OCI-LY7 (cell line): ENCODE data around the gene EMC8. TPM values are rescaled to one million over a fixed set of nuclear protein-coding genes. Genes with fewer than 3 reads are reported as not detected.

ENCODE experiments used
- BruUV-seq: library from RNA; stranded (reverse); fragments of 400-500 nt; replicated peaks from 2 replicates; lab custom pipeline; 2021; lab: Mats Ljungman, UMichigan
- CTCF ChIA-PET: fragments of 300-600 bp; sonication (Branson Sonifier 250); formaldehyde crosslinking; loops from one replicate; lab custom pipeline; 2022; ENCODE audit warnings: antibody characterized with exemption; ENCODE audit not compliant: unreplicated experiment; lab: Charles Lee
- POLR2A ChIA-PET: fragments of 300-600 bp; sonication (Branson Sonifier 250); formaldehyde crosslinking; loops from one replicate; lab custom pipeline; 2022; ENCODE audit warnings: antibody characterized with exemption; lab: Charles Lee
- DNase-seq: peaks from one replicate; pipeline ENCODE4 v3.0.0-alpha.2; 2015; ENCODE audit warnings: low spot score
- H2AFZ ChIP-seq: fragments of 200-600 bp; sonication (generic), shearing (Covaris generic); 2 replicates; pipeline ENCODE4 v1.6.1; 2014; ENCODE audit warnings: mild to moderate bottlenecking, antibody characterized with exemption, low read length, moderate library complexity
- H3K27ac ChIP-seq: fragments of 200-600 bp; sonication (generic); 2 replicates; pipeline ENCODE4 v1.5.1; 2014; ENCODE audit warnings: mixed run types, low read depth, mild to moderate bottlenecking, moderate library complexity, low read length, inconsistent platforms; ENCODE audit not compliant: poor library complexity, severe bottlenecking
- H3K36me3 ChIP-seq: fragments of 200-600 bp; sonication (generic); 2 replicates; pipeline ENCODE4 v1.6.1; 2014; ENCODE audit warnings: mild to moderate bottlenecking, antibody characterized with exemption, low read length, moderate library complexity, mixed read lengths; ENCODE audit not compliant: insufficient read depth
- H3K4me1 ChIP-seq: fragments of 200-600 bp; sonication (generic); 2 replicates; pipeline ENCODE4 v1.5.1; 2014; ENCODE audit warnings: mild to moderate bottlenecking, low read length; ENCODE audit not compliant: insufficient read depth, poor library complexity, severe bottlenecking
- H3K4me2 ChIP-seq: fragments of 200-600 bp; sonication (generic); 2 replicates; pipeline ENCODE4 v1.6.1; 2014; ENCODE audit warnings: mild to moderate bottlenecking, low read length
- H3K4me3 ChIP-seq: fragments of 200-600 bp; sonication (generic); 2 replicates; pipeline ENCODE4 v1.5.1; 2014; ENCODE audit warnings: mild to moderate bottlenecking, low read depth, low read length; ENCODE audit not compliant: poor library complexity, severe bottlenecking
- H3K79me2 ChIP-seq: fragments of 200-600 bp; sonication (generic); 2 replicates; pipeline ENCODE4 v1.6.1; 2016; ENCODE audit warnings: low read depth, mild to moderate bottlenecking, low read length, moderate library complexity, mixed read lengths; ENCODE audit not compliant: insufficient read depth
- H3K9me2 ChIP-seq: fragments of 200-600 bp; sonication (generic); 2 replicates; pipeline ENCODE4 v1.6.1; 2016; ENCODE audit warnings: mild to moderate bottlenecking, low read length, mixed read lengths; ENCODE audit not compliant: insufficient read depth
- H3K9me3 ChIP-seq: fragments of 200-600 bp; sonication (generic); 2 replicates; pipeline ENCODE4 v1.6.1; 2014; ENCODE audit warnings: mild to moderate bottlenecking, mixed run types, low read length, mixed read lengths
- H4K20me1 ChIP-seq: fragments of 200-600 bp; sonication (generic); 2 replicates; pipeline ENCODE4 v1.6.1; 2014; ENCODE audit warnings: mild to moderate bottlenecking, antibody characterized with exemption, low read length, moderate library complexity, mixed read lengths; ENCODE audit not compliant: insufficient read depth
- EZH2phosphoT487 ChIP-seq: fragments of 200-600 bp; sonication (generic); IDR thresholded peaks from 2 replicates; pipeline ENCODE4 v1.6.1; 2018; ENCODE audit warnings: low read depth, borderline replicate concordance, mild to moderate bottlenecking, mixed run types, antibody characterized with exemption, low read length, moderate library complexity, mixed read lengths
- intact Hi-C: fragments of 100-400 bp; cut with micrococcal nuclease; formaldehyde crosslinking; loops from one replicate; pipeline ENCODE4 v1.10.0; 2022; ENCODE audit not compliant: unreplicated experiment
- total RNA-seq, 2 experiments: library from RNA; depleted of rRNA in 1 of 2; stranded (reverse); fragments of >200 nt in 1 of 2; shearing (Covaris generic) in 1 of 2; gene quantifications; 2 replicates each; pipeline ENCODE4 v1.2.3, GENCODE V29; 2014 to 2022
- TF ChIP-seq, protein P1 (sequence below): fragments of 200-600 bp; sonication (generic); conservative IDR thresholded peaks from 2 replicates; pipeline ENCODE4 v1.5.1; 2014; ENCODE audit warnings: mild to moderate bottlenecking, antibody characterized with exemption, low read length, moderate library complexity, mixed read lengths

EMC8 gene
- total RNA-seq, 2 experiments from 2014 or later = 47.5 to 54.0 TPM

DNA sequence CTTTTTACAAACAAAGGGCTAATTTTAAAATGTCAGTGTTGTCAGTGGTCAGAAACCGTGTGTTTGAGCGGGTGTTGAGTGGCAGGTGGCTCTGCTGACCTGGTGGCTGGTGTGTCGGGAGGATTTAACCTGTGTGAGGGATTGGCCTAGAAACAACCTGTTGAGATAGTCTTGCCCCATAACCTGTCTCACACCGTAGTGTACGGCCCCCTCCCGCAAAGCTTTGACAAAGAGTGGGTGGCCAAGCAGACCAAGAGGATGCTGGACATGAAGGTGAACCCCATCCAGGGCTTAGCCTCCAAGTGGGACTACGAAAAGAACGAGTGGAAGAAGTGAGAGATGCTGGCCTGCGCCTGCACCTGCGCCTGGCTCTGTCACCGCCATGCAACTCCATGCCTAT, 7.2 kb upstream of the EMC8 start:
- Histone ChIP-seq H3K4me1 (no peaks in the 10 kb centered on the region), H3K27ac (no peak overlapping the region), H3K36me3 (peaks cover 57% of the 10 kb centered on the region), H4K20me1 (peaks cover 5% of the 10 kb centered on the region; the same call in 1 of the 2 replicates), H3K4me2 (no peak overlapping the region), H3K9me2 (no peaks in the 10 kb centered on the region), H2AFZ (no peak overlapping the region), H3K9me3 (no peaks in the 10 kb centered on the region), H3K4me3 (no peak overlapping the region), H3K79me2 (peaks cover 18% of the 10 kb centered on the region; the same call in 1 of the 2 replicates)
- POLR2A ChIA-PET = no interaction called here
- no peak for TF ChIP-seq EZH2phosphoT487
- TF ChIP-seq, protein P1, sequence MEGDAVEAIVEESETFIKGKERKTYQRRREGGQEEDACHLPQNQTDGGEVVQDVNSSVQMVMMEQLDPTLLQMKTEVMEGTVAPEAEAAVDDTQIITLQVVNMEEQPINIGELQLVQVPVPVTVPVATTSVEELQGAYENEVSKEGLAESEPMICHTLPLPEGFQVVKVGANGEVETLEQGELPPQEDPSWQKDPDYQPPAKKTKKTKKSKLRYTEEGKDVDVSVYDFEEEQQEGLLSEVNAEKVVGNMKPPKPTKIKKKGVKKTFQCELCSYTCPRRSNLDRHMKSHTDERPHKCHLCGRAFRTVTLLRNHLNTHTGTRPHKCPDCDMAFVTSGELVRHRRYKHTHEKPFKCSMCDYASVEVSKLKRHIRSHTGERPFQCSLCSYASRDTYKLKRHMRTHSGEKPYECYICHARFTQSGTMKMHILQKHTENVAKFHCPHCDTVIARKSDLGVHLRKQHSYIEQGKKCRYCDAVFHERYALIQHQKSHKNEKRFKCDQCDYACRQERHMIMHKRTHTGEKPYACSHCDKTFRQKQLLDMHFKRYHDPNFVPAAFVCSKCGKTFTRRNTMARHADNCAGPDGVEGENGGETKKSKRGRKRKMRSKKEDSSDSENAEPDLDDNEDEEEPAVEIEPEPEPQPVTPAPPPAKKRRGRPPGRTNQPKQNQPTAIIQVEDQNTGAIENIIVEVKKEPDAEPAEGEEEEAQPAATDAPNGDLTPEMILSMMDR = no peak
- intact Hi-C loops = no loop called here
- CTCF ChIA-PET = no interaction called here
- BruUV-seq = no TSS peak
- DNase-seq = no peak

DNA sequence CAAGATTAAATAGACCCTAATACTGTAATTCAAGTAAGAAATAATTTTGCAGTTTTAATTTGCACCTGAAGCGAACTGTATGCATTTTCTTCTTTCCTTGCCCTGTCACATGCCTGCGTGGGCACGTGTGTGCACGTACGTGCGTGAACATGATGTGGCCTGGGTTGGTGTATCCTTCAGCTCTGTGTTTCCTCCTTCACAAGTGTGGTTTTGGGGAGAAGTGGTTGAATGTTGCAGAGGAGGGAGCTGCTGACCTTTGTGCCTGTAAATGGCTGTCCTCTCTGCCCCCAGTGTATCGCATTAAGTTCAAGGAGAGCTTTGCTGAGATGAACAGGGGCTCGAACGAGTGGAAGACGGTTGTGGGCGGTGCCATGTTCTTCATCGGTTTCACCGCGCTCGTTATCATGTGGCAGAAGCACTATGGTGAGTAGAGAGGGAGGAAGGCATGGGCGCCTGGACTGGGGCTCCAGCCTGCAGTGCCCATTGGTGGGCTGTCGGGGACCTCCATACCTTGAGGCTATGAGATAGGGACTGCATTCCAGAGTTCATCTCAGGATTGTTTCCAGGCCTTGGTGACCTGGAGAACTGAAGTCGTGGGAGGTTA, 6.2 kb upstream of the EMC8 start:
- TF ChIP-seq, protein P1 = no peak
- TF ChIP-seq EZH2phosphoT487 = no peak
- DNase-seq = no peak
- Histone ChIP-seq H3K4me1 (peaks cover 9% of the 10 kb centered on the region), H3K9me3 (no peaks in the 10 kb centered on the region), H3K27ac (no peak overlapping the region), H3K4me2 (no peak overlapping the region), H3K4me3 (no peak overlapping the region), H3K9me2 (no peaks in the 10 kb centered on the region), H4K20me1 (peaks cover 14% of the 10 kb centered on the region; the same call in 1 of the 2 replicates), H3K36me3 (peaks cover 67% of the 10 kb centered on the region), H2AFZ (no peak overlapping the region), H3K79me2 (peaks cover 28% of the 10 kb centered on the region)
- no TSS peak for BruUV-seq
- ChIA-PET POLR2A (no interaction called here), CTCF (no interaction called here)
- intact Hi-C loops = no loop called here

DNA sequence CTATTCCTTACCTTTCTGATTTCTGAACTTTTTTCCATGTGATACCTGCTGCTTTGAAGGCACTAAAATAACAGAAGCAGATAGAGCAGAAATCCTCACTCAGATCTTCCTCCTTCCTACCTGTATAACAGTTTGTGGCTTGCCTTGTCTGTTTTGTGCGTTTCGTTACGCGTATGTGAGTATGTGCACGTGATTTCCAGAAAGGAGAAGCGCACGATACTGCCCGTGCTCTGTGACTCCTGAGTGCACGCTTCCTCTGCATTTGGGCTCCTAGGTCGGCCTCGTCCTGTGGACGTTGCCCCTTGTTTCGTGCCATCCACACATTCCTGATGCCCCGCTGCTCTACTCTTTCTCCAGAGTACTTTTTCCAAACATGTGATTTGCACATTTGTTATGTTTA, 4.2 kb upstream of the EMC8 start:
- intact Hi-C loops = no loop called here
- Histone ChIP-seq H3K36me3 (peaks cover 70% of the 10 kb centered on the region), H2AFZ (no peak overlapping the region), H3K4me1 (peaks cover 13% of the 10 kb centered on the region), H3K79me2 (peaks cover 45% of the 10 kb centered on the region), H3K4me3 (no peak overlapping the region), H4K20me1 (peaks cover 25% of the 10 kb centered on the region; the same call in 1 of the 2 replicates), H3K4me2 (no peak overlapping the region), H3K9me3 (no peaks in the 10 kb centered on the region), H3K9me2 (no peaks in the 10 kb centered on the region), H3K27ac (no peak overlapping the region)
- BruUV-seq = no TSS peak
- DNase-seq = no peak
- ChIA-PET CTCF (no interaction called here), POLR2A (interaction anchor here (0.6 kb wide), 1 partner anchor 91 kb away, joined by 3 read pairs; no protein-coding TSS in a partner anchor)
- TF ChIP-seq, protein P1 = no peak
- no peak for TF ChIP-seq EZH2phosphoT487
